Sciatic nerve (tissue), 2 donors: ENCODE measurements around the gene XRCC2. TPM values are rescaled to one million over a fixed set of nuclear protein-coding genes. Genes with fewer than 3 reads are reported as not detected.
"Not testable (repeated sequence)": the region's sequence is repeated elsewhere in the genome, so short reads cannot be mapped to it uniquely, and the experiment has no call there.

Experiments
- ATAC-seq: fragments of 200-7000 bp; cut with Tn5 transposase; one replicate; pipeline ENCODE4 v1.9.1; 2020; ENCODE audit warnings: mild to moderate bottlenecking, moderate library complexity
- DNase-seq: peaks from one replicate; pipeline ENCODE4 v3.0.0-alpha.2; 2020; ENCODE audit warnings: low spot score
- intact Hi-C: fragments of 100-400 bp; cut with DNase I; formaldehyde crosslinking; loops from one replicate; pipeline ENCODE4 v1.14.2; 2022
- total RNA-seq: library from RNA; stranded (reverse); fragmentation: NEBNext Ultra II Directional; extraction: Animal tissue kit (Norgen Biotek cat#: 25700); gene quantifications from one replicate; pipeline ENCODE4 v1.2.1, GENCODE V29; 2021
- donor health status: DM: no; HTN: no; CAD: no.
- donor health status: DM: no; HTN: no; CAD: no.

The XRCC2 gene
- 0.58 TPM for total RNA-seq

DNA sequence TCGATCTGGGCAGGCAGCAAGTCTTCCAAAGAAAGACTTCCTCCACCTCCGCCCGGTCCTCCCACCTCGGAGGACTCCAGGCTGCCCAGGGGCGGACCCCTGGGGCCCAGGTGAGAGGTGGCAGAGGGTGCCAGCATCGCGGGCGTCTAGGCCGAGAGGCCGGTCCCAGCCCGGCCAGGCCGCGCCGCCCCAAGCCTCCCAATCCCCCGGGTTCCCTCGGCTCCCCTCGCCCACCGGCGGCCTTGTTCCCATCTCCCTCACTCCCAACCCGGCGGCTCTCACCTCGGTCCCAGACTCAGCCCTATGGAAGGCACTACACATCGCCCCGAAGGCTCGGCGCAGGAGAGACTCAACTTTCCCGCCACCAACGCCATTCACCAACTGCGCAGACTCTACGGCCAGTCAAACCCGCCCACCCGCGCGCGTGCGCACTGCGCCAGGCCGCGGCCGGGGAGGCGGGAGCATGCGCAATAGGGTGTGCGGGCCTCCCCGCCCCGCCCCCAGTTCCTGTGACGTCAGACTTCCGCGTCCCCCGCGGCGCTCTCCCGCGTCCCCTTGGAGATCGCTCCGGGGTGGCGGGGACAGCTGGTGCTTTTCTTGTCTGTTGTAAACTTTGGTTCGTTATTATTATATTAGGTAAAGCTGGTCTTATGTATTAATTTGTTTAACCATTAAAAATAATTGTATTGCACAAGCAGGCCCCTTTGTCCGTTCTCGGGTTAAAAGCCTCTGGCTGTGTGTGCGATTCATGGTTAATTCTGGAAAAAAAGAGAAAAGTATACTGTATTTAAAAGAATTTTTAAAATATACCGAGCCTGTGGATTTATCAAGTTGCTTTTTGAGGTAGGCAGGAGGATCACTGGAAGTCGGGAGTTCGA, at the start of gene XRCC2:
XRCC2 (minus strand) TSS at position 383 of the 878 bp plus-strand sequence; CDS start at position 321, 62 bp downstream.
- peak; percentile 96 for DNase-seq
- intact Hi-C loops = no loop called here
- ATAC-seq = peak; percentile 100

DNA sequence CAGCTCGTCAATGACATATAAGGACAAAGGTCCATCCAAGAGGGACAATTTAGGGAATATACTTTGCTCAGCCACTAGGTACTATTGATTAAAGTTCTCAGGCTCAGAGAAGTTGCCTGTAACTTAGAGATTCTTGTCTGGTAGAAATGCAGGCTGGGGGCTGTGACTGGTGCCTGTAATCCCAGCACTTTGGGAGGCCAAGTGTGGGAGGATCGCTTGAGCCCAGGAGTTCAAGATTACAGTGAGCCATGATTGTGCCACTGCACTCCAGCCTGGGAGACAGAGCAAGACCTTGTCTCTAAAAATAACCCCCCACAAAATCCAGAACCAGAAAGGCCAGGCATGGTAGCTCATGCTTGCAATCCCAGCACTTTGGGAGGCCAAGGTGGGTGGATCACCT, 47.4 kb upstream of the XRCC2 start:
- intact Hi-C loops = no loop called here

DNA sequence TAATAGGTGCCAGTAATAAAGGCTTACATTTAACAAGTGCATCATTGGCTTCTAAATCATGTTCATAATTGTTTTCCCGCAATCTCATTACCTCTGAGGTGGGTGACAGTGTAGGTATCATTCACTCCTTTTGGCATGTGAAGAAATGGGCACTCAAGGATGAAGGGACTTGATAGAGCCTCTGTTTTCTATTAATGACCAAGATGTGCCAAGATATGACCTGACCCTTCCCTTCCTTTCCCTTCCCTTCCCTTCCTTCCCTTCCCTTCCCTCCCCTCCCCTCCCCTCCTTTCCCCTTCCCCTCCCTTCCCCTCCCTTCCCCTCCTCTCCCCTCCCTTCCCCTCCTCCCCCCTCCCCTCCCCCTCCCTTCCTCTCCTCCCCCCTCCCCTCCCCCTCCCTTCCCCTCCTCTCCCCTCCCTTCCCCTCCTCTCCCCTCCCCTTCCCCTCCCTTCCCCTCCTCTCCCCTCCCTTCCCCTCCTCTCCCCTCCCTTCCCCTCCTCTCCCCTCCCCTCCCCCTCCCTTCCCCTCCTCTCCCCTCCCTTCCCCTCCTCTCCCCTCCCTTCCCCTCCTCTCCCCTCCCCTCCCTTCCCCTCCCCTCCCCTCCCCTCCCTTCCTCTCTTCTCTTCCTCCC, 36.6 kb upstream of the XRCC2 start:
- ATAC-seq, DNase-seq, intact Hi-C loops: not testable (repeated sequence)

More for the DNA sequence above, 47.4 kb upstream of the XRCC2 start:
- ATAC-seq (no peak), DNase-seq (no peak)

DNA sequence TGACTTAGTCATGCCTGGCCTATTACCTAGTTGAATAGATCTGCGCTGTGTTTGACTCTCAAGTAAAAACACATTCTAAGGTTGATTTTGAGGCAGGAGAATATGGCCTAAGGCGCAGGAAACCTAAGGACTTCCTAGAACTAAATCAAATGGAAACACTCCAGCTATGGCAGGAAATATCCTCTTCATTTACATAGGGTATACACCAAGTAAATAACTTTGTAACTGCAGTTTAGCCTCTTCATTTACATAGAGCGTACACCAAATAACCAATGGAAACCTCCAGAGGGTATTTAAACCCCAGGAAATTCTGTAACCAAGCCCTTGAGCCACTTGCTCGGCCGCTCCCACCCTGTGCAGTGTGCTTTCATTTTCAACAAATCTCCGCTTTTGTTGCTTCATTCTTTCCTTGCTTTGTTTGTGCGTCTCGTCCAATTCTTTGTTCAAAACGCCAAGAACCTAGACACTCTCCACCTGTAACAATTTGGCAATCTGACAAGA, 35.6 kb upstream of the XRCC2 start:
- DNase-seq = no peak
- intact Hi-C loops = no loop called here
- ATAC-seq = no peak

DNA sequence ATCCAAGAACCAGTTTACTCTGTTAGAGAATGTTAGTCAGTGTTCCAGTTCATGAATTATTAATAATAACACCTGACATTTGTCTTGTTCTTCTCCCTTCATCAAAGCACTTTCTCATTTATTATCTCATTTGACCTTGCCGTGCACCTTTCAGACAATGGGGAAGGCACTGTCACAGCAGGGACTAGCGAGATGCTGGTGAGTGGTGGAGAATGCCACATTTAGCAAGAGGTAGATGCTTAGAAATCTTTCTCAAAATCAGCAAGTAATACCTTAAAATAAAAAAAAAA, 34.2 kb upstream of the XRCC2 start:
- DNase-seq (no peak), ATAC-seq (no peak)
- intact Hi-C loops = no loop called here

DNA sequence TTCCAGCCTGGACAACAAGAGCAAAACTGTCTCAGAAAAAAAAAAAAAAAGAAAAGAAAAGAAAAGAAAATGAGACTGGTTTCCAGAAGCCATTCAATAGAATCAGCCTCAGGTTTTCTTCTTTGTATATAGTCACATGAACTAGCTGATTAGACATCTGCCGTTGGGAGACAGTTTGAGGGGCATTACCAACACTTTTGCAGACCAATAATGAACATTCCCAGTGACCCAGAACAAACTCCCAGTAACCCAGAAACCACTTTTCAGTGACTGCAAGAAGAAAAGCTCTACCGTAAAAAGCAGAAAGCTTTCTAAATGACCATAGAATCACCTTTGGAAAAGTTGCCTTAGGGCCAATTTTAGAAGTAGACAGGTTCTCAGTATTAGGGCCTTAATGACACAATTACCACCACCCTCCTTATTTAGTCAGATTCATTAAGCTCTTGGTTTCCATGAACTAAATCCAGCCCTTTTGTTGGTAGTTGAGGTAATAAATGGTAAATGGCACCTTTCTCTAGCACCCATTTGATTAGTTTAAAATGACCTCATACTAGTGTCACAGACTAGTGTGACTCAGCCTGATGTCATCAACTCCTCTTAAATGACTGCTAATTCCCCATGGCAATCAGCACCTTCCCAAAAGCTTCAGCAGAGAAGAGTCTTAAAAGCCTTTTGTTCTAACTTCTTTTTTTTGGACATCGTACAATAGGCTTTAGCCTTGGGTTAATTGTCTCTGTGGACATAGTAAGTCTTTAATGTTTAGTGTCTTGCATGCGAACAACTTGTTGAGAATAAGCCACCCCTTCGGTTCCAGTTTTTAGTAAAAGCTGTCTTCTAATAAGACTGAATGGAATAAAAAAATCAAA, 33.6 kb upstream of the XRCC2 start:
- intact Hi-C loops = no loop called here
- DNase-seq (no peak), ATAC-seq (no peak)

DNA sequence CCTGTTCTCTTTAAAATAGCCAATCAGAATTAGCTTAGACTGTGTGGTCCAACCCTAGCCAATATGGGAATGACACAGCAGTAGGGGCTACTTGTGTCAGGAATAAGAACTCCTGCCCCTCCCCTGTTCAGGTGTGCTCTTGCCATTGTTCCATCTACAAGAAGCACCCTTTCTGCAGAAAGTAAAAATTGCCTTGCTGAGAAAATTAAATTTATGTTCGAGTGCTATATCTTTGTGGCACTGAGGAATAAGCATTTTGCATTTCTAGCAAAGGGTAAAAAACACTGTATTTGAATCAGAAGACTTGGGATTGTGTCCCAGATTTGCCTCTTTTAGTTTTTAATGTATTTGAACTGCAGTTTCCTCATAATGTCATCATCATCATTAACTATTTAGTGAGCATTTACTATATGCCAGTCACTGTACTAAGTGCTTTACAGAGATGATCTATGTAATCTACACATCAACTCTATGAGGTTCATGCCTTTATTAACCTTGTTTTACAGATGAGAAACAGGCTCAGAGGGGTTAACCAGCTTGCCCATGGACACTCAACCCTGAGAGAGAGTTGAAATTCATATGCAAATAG, 28.9 kb upstream of the XRCC2 start:
- no peak for ATAC-seq
- no peak for DNase-seq
- intact Hi-C loops = no loop called here

DNA sequence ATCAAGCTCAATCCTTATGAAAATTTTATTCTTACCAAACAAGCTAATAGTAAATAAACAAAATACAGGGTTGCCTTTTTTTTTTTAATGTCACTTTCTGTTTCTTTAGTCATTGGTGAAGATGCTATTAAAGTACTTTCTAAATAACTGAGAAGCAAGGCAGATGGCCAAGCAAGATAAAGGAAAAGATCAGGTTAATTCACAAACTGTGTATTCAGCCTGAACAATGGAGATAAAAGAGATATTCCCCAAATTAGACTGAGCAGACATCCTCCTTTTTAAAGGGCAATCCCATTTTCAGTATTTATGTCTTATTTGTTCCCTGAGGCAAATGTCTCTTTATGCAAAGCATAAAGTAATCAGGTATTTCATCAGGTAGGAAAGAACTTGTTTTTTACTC, 23.1 kb upstream of the XRCC2 start:
- DNase-seq = no peak
- intact Hi-C loops = no loop called here
- ATAC-seq = no peak

DNA sequence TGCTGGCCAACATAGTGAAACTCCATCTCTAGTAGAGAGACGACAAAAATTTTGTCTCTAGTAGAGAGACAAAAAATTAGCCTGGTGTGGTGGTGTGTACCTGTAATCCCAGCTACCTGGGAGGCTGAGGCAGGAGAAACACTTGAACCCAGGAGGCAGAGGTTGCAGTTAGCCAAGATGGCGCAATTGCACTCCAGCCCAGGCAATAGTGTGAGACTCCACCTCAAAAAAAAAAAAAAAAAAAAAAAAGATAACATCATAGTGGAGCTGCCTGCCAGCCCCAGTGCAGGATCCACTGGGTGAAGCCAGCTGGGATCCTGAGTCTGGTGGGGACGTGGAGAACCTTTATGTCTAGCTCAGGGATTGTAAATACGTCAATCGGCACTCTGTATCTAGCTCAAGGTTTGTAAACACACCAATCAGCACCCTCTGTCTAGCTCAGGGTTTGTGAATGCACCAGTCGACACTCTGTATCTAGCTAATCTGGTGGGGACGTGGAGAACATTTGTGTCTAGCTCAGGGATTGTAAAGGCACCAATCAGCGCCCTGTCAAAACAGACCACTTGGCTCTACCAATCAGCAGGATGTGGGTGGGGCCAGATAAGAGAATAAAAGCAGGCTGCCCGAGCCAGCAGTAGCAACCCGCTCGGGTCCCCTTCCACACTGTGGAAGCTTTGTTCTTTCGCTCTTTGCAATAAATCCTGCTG, 21.5 kb upstream of the XRCC2 start:
- DNase-seq, ATAC-seq, intact Hi-C loops: not testable (repeated sequence)

DNA sequence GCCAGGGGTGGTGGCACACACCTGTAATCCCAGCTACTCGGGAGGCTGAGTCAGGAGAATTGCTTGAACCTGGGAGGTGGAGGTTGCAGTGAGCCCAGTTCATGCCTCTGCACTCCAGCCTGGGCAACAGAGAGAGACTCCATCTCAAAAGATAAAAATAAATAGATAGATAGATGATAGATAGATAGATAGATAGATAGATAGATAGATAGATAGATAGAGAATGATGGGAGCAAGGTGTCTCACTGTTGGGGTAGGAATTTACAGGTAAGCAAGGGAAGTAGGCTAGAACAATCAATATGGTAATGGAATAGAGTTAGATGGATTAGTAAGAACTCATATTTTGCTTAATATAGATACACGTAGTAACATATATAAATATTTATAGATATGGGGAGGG, 16.3 kb upstream of the XRCC2 start:
- not testable (repeated sequence) for ATAC-seq, DNase-seq
- intact Hi-C loops = loop anchor here (5.0 kb wide), 1 partner anchor 1485 kb away; no protein-coding TSS in a partner anchor

DNA sequence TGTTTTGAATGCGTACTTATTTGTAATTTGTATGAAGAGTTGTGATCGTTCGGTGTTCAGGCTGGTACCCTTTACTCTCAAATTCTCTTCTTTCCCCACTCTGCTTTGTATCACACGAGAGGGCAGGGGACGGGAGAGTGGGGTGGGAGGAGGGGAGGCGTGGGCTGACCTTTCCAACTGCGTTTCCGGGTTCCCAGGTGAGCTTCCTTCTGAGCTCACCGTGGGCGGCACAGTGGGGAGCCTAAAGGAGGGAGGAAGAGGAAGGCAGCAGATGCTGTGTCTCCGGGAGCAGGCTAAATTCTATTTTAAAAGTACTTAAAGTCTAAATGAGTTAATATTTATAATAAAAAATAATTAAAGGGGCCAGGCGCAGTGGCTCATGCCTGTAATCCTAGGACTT, 7.4 kb upstream of the XRCC2 start:
- DNase-seq = no peak
- no peak for ATAC-seq
- intact Hi-C loops = no loop called here

DNA sequence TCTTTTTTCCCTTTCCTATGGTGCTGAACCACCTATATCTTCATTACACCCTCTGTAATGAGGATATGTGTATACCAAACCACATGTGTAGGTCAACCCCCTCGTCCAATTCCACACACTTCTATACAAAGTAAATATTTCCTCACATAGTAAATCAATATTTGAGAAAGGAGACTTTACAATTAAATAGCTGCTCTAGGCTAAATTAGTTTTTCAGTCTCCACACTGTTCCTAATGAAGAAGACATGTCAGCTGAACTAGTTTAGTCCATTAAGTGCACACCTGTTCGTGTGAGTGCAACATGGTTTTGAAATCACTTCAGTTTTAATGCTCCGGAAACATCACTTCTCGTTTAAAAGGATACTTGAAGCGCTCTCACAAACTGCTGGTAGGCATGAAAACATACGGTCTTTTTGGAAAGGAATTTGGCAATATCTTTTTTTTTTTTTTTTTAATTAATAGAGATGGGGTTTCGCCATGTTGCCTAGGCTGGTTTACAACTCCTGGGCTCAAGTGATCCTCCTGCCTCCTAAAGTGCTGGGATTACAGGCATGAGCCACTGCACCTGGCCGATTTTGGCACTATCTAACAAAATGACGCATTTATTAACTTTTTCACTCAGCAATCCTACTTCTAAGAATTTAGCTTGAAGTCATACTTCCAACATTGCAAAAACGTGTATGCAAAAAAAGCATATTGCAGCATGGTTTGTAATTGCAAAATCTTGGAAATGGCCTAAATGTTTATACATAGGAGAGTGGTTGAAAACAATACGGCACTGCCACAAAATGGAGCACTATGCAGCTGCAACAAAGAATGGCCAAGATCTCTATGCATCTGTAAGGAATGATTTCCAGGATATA, 2.1 kb upstream of the XRCC2 start:
- intact Hi-C loops = no loop called here
- DNase-seq (no peak), ATAC-seq (no peak)

DNA sequence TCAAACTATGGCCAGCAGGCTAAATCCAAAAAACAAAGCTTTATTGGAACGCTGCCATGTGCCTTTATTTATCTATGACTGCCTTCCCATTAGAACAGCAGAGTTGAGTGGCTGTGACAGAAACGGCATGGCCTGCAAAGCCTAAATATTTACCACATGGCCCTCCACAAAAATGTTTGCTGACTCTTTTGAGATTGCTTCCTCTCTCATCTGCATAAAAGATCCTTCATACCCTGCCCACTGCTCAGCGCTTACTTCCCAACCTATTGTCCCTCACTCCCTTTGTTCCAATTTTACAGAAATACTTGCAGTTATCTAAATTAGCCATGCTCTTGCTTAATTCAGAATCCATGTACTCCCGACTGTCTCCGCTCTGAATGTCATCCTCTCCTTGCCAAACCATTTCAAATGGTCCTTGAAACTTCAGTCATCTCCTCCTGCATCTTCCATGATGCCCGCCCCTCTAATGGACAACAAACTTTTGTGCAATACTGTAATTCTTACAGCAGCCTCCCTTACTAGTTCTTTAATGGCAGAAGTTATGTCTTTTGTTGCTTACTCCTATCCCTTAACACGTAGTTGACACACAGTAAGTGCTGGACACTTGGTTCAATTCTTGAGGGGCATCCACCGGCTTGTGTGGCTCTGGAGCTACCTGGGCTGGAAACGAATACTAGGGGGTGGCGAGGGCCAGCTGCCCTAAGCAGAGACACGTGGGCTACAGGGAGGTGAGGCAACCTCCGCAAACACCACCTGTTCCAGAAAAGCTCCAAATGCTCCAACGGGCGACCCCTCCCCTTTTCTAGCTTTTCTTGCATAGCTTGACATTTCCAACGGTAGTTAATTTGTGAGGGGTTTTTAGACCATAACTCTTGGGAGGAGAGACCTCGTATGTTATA, 832 bp downstream of the XRCC2 start:
- intact Hi-C loops = no loop called here
- DNase-seq = no peak
- ATAC-seq = no peak

DNA sequence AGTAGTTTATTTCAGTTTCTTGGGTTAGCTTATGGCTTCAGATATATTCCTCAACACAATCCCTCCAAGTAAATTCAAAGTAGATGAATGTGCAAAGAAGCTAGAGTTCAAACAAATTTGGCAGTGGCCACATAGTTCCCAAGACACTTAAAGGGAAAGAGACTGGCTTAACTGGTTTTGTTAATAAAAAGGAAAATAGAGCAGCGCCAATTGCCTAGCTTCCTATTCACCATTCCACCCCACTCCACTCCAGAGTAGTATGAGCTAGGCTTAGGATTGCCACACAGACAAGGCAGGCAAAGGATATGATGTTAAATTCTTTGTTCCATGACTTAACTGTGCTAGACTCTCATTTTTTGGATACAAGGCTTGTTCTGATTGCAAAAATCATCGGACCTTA, 2.0 kb downstream of the XRCC2 start:
- intact Hi-C loops = no loop called here
- DNase-seq (no peak), ATAC-seq (no peak)

DNA sequence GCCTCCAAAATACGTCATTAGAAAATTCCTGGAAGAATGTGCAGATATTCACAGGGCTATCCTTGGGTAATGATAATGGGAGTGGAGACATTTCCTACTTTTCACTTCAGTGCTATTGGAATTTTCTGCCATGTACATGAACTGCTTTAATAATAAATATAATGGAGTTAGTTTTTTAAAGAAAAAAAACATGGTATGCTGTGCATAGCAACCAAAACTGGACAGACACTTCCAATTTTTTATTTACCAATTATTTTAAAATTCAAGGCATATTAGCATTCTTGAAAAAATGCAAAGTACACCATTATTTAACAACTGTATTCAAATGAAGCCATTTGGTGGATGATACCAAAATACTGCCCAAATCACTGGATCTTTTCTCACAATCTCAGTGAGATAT, 3.3 kb downstream of the XRCC2 start:
- DNase-seq (no peak), ATAC-seq (no peak)
- intact Hi-C loops = no loop called here

DNA sequence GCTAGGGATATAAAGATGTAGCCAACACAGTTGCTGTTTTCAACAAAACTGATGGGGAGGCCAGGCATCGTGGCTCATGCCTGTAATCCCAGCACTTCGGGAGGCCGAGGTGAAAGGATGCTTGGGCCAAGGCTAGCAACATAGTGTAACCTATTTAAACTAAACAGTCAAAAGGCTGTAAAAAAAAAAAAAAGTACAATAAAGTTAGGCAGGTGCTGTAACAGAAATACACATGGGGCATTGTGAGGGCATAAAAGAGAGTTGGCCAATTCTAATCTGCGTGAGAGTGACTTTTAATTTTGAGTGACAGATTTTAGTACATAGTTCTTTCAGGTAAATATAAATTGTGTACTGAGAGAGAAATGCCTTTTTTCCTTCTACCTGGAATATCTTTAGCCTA, 6.2 kb downstream of the XRCC2 start:
- DNase-seq (no peak), ATAC-seq (no peak)
- intact Hi-C loops = no loop called here

DNA sequence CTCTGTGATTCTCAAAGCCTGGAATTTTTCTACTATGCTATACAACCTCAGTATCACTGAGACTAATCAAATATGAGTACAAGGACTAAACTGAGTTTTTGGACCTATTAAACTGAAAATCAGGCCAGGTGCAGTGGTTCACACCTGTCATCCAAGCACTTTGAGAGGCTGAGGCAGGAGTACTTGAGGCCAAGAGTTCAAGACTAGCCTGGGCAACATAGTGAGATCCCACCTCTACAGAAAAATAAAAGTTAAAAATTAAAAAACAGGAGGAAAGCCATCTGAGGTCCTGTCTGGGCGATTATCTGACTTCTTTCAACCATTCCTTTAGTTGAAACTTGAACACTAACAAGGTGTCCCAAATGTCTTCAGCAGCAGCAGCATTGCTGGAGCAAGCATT, 7.0 kb downstream of the XRCC2 start:
- intact Hi-C loops = no loop called here
- ATAC-seq (no peak), DNase-seq (no peak)
